Testis (tissue), 2 donors: Measurements from ENCODE around the gene TMED10.

Experiments used
- POLR2A ChIP-seq: fragments of 450-650 bp; IDR thresholded peaks from one replicate; pipeline ENCODE4 v1.6.1; 2017; ENCODE audit warnings: antibody characterized with exemption, mild to moderate bottlenecking, moderate library complexity
- TF ChIP-seq, protein P1 (sequence below), 3 experiments: fragments of 450-650 bp in 2 of 3; fragments of 200-600 bp in 1 of 3; sonication (generic) in 1 of 3; IDR thresholded peaks; one replicate each; pipeline ENCODE4 v1.5.1; 2016 to 2019; ENCODE audit warnings: antibody characterized with exemption in 3 of 3, mild to moderate bottlenecking in 2 of 3, moderate library complexity in 1 of 3

DNA sequence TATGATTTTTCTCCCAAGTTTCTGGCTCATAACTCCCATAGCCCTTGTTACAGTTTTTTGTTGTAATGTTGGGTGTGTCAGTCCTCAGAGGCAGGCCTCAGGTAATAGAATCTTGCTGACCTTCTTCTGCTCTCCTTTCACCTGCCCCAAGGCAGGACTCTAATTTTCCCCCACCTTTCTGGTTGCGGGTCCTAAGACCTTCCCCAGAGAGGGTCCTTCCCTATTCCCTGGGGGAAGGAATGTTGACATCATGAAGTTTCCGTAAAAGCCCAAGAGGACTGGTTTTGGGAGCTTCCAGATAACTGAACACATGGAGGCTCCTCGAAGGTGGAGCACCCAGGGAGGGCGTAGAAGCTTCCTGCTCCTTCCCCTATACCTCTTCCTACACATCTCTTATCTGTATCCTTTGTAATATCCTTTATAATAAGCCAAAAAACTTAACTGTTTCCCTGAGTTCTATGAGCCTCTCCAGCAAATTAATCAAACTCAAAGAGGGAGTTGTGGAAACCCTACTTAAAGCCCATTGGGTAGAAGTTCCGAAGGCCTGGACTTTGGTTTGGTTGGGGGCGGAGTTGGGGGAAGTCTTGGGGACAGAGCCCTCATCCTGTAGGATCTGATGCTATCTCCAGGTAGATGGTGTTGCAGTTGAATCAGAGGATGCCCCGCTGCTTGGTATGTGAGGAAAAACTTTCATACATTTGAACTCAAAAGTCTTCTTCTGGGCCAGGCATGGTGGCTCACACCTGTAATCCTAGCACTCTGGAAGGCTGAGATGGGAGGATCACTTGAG, 9.0 kb upstream of the TMED10 start:
- TF ChIP-seq POLR2A: no peak
- TF ChIP-seq, protein P1, sequence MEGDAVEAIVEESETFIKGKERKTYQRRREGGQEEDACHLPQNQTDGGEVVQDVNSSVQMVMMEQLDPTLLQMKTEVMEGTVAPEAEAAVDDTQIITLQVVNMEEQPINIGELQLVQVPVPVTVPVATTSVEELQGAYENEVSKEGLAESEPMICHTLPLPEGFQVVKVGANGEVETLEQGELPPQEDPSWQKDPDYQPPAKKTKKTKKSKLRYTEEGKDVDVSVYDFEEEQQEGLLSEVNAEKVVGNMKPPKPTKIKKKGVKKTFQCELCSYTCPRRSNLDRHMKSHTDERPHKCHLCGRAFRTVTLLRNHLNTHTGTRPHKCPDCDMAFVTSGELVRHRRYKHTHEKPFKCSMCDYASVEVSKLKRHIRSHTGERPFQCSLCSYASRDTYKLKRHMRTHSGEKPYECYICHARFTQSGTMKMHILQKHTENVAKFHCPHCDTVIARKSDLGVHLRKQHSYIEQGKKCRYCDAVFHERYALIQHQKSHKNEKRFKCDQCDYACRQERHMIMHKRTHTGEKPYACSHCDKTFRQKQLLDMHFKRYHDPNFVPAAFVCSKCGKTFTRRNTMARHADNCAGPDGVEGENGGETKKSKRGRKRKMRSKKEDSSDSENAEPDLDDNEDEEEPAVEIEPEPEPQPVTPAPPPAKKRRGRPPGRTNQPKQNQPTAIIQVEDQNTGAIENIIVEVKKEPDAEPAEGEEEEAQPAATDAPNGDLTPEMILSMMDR (IDR thresholded peaks at IDR 0.05): no peak
